ENCODE measurements around the gene SPATA7.
"Not testable (repeated sequence)": the region's sequence is repeated elsewhere in the genome, so short reads cannot be mapped to it uniquely, and the experiment has no call there.

SPATA7 gene

GRCh38 chr14:88385212-88386101, at the start of gene SPATA7:
Gene SPATA7, plus strand, starts transcription at chr14:88385657. Its CDS starts 162 bp downstream, at chr14:88385819.
- peak; percentile 26 for FAIRE-seq

DNA sequence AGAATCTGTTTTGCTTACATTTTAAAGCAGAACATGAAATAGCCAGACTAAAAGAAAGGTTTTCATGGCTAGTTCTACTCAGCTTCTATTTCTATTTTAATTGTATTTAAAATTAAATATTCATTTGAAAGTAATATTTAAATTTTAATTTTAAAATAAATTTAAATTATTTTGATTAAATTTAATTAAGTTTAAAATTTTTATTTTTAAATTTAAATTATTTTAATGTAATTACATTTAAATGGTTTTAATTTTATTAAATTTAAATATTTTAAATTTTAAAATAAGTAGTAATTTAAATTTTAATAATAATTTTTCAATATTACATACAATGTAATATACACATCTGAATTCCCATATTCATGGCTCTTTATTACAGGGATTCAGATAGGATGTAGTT, 45.1 kb upstream of the SPATA7 start:
- peak; percentile 98 for FAIRE-seq

GRCh38 chr14:88342980-88343379, 42.5 kb upstream of the SPATA7 start:
- no peak for FAIRE-seq

- peak; percentile 37 for FAIRE-seq
These were observed 39.3 kb upstream of the SPATA7 start for GRCh38 chr14:88346048-88346639.

- FAIRE-seq, result no peak
These were observed 36.9 kb upstream of the SPATA7 start for GRCh38 chr14:88348546-88348945.

- no peak for FAIRE-seq
These were observed 33.3 kb upstream of the SPATA7 start for GRCh38 chr14:88351966-88352691.

DNA sequence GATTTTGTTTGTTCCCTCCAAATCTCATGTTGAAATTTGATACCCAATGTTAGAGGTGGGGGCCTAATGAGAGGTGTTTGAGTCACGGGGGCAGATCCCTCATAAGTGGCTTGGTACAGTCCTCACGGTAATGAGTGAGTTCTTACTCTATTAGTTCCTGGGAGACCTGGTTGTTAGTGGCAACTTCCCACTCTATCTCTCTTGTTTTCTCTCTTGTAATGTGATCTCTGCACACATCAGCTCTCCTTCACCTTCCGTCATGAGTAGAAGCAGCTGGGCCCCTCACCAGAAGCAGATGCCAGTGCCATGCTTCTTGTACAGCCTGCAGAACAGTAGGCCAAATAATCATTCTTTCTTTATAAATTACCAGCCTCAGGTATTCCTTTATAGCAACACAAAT, 32.8 kb upstream of the SPATA7 start:
- FAIRE-seq, result no peak

GRCh38 chr14:88354358-88354757, 31.1 kb upstream of the SPATA7 start:
- FAIRE-seq, result no peak

- no peak for FAIRE-seq
These were observed 26.0 kb upstream of the SPATA7 start for GRCh38 chr14:88359500-88359899.

DNA sequence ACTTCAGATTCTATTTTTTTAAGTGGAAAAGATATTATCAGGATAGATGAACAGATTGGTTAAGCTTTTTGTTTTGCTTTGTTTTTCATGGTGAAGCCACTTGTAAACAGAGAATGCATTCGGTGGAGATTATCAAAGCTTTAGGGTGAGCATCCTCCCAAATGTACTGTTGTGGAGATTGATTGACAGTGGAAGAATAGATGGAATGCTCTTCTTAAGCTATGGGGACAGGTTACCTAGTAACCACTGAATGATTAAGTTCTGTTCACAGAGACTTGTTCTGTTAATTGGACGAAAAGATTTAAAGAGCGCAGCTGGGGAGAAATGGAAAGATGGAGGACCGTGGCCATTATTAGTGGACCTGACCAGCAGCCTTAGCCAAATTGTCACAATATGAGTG, 21.8 kb upstream of the SPATA7 start:
- no peak for FAIRE-seq

DNA sequence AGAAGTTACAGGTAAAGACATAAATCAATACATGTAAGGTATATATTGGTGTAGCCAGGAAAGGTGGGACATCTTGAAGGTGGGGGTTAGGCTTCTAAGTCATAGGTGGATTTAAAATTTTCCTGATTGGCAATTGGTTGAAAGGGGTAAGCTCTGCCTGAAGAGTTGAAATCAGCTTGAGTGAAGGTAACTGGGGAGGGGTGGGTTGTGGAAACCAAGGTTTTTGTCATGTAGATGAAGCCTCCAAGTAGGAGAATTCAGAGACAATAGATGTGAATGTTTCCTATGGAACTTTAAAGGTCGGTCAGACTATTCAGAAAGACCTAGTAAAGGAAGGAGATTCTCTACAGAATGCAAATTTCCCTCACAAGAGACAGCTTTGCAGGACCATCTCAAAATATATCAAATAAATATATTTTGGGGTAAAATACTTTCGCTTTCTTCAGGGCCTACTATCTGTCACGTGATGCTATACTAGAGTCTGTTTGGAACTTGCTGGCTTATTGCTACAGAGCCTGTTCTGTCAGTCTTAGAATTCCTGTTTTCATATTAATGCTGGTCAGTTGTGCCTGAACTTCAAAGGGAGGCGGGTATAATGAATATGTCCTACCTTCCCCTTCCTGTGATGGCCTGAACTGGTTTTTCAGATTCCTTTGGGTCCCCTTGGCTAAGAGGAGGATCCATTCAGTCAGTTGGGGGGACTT, 20.6 kb upstream of the SPATA7 start:
- FAIRE-seq, result no peak

GRCh38 chr14:88369496-88369895, 16.0 kb upstream of the SPATA7 start:
- FAIRE-seq, result no peak

GRCh38 chr14:88379706-88380343, 5.6 kb upstream of the SPATA7 start:
- FAIRE-seq, result no peak

GRCh38 chr14:88380405-88380804, 5.1 kb upstream of the SPATA7 start:
- FAIRE-seq, result peak; percentile 12

- FAIRE-seq, result not testable (repeated sequence)
These were observed 3.8 kb upstream of the SPATA7 start for GRCh38 chr14:88381634-88382033.

DNA sequence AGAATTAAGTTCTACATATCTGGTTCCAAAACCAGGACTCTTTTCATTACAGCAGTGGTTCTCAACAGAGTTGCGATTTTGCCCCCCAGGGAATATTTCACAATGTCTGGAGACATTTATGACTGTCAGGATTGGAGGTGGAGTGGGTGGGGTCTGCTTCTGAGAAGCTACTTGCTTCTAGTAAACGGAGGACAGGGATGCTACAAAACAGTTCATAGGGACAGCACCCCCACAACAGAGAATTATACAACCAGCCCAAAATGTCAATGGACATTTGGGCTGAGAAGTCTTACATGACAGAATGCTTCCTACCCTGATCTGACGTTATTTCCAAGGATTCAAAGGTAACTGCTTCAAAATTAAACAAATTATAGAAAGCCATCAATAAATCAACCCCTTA, 739 bp upstream of the SPATA7 start:
- FAIRE-seq, result no peak

GRCh38 chr14:88386256-88386794, 868 bp downstream of the SPATA7 start:
- no peak for FAIRE-seq

- FAIRE-seq, result no peak
These were observed 3.4 kb downstream of the SPATA7 start for GRCh38 chr14:88388741-88389282.

- no peak for FAIRE-seq
These were observed 7.2 kb downstream of the SPATA7 start for GRCh38 chr14:88392609-88393008.

- FAIRE-seq, result no peak
These were observed 25.6 kb downstream of the SPATA7 start for GRCh38 chr14:88411039-88411438.

GRCh38 chr14:88417594-88417993, 32.1 kb downstream of the SPATA7 start:
- no peak for FAIRE-seq

DNA sequence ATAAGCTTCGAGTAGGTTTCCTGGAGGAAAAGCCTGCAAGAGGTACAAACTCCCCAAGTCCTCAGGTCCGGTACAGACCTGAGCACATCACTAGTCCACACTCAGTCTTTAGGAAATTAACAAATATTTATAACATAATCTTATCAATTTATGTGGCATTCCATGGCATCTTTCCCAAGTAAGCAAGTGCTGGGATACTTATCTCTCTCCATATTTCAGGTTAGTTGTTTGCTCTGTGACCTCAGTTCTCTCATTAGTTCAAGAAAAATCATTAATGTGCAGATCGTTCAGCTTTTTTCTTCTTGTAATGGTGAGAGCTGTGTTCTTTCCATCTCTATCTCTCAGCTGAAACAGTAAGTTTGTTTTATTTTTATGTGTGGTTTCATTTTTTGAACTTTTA, 34.7 kb downstream of the SPATA7 start:
- FAIRE-seq, result no peak
